Right cardiac atrium (tissue), 5 donors: Measurements from ENCODE around the gene CISTR. TPM values are rescaled to one million over a fixed set of nuclear protein-coding genes. Genes with fewer than 3 reads are reported as not detected.
"Not testable (repeated sequence)": the region's sequence is repeated elsewhere in the genome, so short reads cannot be mapped to it uniquely, and the experiment has no call there.

ENCODE experiments used
- ATAC-seq, 2 donors: fragments of 200-7000 bp; cut with Tn5 transposase; one replicate each; pipeline versions ENCODE4 v1.8.0 to v1.9.1; 2020; ENCODE audit warnings: moderate library complexity in 2 of 2, mild to moderate bottlenecking in 1 of 2
- DNase-seq, 3 donors: peaks; one replicate each; pipeline ENCODE4 v3.0.0-alpha.2; 2020
- H3K27ac ChIP-seq: one replicate; pipeline ENCODE4 v1.5.1; 2013; ENCODE audit warnings: mild to moderate bottlenecking, low read length, control low read depth, moderate library complexity
- H3K27me3 ChIP-seq: one replicate; pipeline ENCODE4 v1.6.1; 2013; ENCODE audit not compliant: control insufficient read depth, insufficient read depth
- H3K4me1 ChIP-seq: one replicate; pipeline ENCODE4 v1.6.1; 2013; ENCODE audit warnings: low read length; ENCODE audit not compliant: control insufficient read depth, insufficient read depth
- H3K4me3 ChIP-seq: one replicate; pipeline ENCODE4 v1.5.1; 2013; ENCODE audit warnings: low read length, control low read depth
- H3K9me3 ChIP-seq: one replicate; pipeline ENCODE4 v1.6.1; 2013; ENCODE audit warnings: low read length; ENCODE audit not compliant: control insufficient read depth
- WGBS: extraction: QIAGEN DNeasy Blood & Tissue Kit; methylation state at CpG from one replicate; pipeline ENCODE4 v1.1.7; 2013; 5-methylcytosine and 5-hydroxymethylcytosine counted together
- intact Hi-C, 4 donors: fragments of 100-400 bp; cut with DNase I; formaldehyde crosslinking; loops; one replicate each; pipeline versions ENCODE4 v1.11.0 to v1.14.0; 2022 to 2023
- polyA plus RNA-seq: library from polyadenylated mRNA; stranded (reverse); fragments of 200-250 nt; gene quantifications from one replicate; pipeline ENCODE4 v1.2.3, GENCODE V29; 2013
- total RNA-seq, 4 donors: library from RNA; stranded (reverse); fragmentation: NEBNext Ultra II Directional; extraction: Animal tissue kit (Norgen Biotek cat#: 25700); gene quantifications; one replicate each; pipeline ENCODE4 v1.2.1, GENCODE V29; 2021
- donor health status: healthy with polysubstance abuse.
- donor health status: DM: no; HTN: yes; CAD: no.
- donor health status: DM: no; HTN: no; CAD: no.
- donor health status: DM: no; HTN: yes; CAD: no; lungs with severe emphysema.
- donor health status: DM: yes; HTN: yes; CAD: no.

CISTR gene
- total and polyA plus RNA-seq, 5 donors, result 2.8 to 5.9 (median 4.0) TPM

DNA sequence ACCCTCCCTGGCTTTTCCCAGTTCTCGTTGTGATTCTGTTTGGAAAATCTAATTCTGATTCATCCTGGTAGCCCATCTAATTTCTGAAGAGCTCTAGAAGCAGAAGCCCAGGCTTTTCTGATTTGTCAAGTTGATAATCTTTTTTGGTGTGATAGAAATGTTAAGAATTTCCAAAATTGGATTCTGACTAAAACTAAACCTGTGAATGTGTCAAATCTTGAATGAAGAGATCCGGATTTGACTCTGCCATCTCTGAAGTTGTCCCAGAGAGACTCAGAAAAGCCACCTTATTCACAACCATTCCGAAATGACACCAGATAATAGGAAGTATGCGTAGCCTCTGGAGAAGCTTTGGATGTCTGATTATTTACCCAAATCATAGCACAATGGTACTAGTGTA lies 12.8 kb upstream of the CISTR start:
- no peak for DNase-seq
- Histone ChIP-seq H3K27me3 (no peaks in the 10 kb centered on the region), H3K4me1 (no peaks in the 10 kb centered on the region), H3K27ac (no peak overlapping the region), H3K9me3 (no peaks in the 10 kb centered on the region), H3K4me3 (no peak overlapping the region)
- 76% methylated on average over 4 of the region's 4 CpGs for WGBS
- intact Hi-C loops, result no loop called here
- ATAC-seq, result no peak

DNA sequence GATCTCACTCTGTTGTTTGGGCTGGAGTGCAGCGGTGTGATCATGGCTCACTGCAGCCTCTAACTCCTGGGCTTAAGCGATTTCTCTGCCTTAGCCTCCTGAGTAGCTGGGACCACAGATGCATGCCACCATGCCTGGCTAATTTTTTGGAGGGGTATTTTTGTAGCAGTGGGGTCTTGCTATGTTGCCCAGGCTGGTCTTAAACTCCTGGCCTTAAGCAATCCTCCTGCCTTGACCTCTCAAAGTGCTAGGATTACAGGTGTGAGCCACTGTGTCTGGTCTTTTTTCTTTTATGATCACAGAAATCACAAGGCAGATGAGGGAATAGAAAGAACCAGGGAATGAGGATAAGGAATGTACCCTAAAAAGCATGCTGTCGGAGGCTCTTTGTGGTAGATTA lies 11.0 kb upstream of the CISTR start:
- ATAC-seq, H3K9me3 ChIP-seq, H3K27me3 ChIP-seq, H3K27ac ChIP-seq, DNase-seq, H3K4me1 ChIP-seq, intact Hi-C loops, H3K4me3 ChIP-seq: not testable (repeated sequence)
- 94% methylated on average over 3 of the region's 3 CpGs for WGBS

DNA sequence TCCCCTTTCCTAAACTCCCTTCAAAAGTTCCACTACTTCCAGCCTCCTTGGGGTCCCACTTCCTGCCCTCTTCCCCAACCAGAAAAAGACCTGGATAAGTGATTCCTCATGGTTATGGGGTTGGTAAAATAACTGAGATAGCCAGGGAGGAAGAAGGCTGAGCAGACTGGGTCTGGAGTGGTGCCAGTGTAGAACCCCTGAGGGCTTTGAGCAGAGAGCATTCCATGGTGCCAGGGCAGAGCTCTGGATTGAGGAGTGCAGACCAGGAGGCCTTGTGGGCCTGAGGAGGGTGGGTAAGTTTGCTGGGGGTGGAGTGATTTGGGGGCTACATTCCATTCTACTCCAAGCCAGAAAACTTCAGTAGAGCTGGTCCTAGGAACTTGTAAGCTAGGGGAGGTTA lies 9.5 kb upstream of the CISTR start:
- ATAC-seq (no peak), DNase-seq (no peak)
- H3K4me3 ChIP-seq, result no peak overlapping the region
- H3K27me3 ChIP-seq, result no peaks in the 10 kb centered on the region
- H3K4me1 ChIP-seq, result peaks cover 3% of the 10 kb centered on the region
- no peaks in the 10 kb centered on the region for H3K9me3 ChIP-seq
- H3K27ac ChIP-seq, result no peak overlapping the region
- intact Hi-C loops, result no loop called here

DNA sequence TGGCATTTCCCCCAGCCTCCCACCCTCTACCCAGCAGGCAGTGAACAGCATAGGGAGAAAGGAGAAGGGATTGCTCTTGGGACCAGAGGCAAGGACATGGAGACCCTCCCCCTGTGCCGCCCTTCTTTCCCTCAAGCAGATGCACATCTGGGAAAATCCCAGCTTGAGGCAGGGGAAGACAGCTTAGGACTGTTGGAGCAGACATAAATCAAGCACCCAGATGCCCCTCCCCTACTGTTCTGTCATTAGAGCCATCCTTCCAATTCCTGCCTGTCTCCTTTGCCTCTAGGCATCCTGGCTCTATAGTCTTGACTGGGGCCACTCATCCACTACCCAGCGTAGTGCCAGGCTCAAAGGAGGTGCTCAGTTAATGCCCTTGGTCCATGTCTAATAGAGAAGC lies 7.5 kb upstream of the CISTR start:
- Histone ChIP-seq H3K27me3 (no peaks in the 10 kb centered on the region), H3K4me1 (peaks cover 3% of the 10 kb centered on the region), H3K9me3 (no peaks in the 10 kb centered on the region), H3K4me3 (no peak overlapping the region), H3K27ac (no peak overlapping the region)
- DNase-seq (no peak), ATAC-seq (no peak)
- 86% methylated on average over 2 of the region's 2 CpGs for WGBS
- intact Hi-C loops, result no loop called here

DNA sequence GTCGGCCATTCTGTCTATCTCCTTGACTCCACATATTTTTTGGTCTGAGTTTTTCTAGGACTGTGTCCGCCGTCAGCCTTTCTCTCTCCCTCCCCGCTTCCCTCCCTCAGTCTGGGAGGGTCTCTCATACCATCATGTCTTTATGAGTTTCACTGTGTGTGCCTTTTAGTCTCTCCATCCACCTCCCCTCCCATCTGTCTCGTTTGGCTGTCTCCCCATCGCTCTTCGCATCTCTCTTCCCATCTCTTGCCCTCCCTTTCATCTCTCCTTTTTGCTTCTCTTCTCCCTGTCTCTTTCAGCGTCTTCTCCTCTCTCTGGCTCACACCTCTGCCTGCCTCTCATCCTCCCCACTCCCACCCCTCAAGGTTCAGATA lies 6.9 kb upstream of the CISTR start:
- ATAC-seq (no peak), DNase-seq (no peak)
- no peaks in the 10 kb centered on the region for H3K9me3 ChIP-seq
- H3K4me3 ChIP-seq, result no peak overlapping the region
- intact Hi-C loops, result no loop called here
- 55% methylated on average over 8 of the region's 8 CpGs for WGBS
- no peak overlapping the region for H3K27ac ChIP-seq
- H3K4me1 ChIP-seq, result peaks cover 3% of the 10 kb centered on the region
- no peaks in the 10 kb centered on the region for H3K27me3 ChIP-seq

DNA sequence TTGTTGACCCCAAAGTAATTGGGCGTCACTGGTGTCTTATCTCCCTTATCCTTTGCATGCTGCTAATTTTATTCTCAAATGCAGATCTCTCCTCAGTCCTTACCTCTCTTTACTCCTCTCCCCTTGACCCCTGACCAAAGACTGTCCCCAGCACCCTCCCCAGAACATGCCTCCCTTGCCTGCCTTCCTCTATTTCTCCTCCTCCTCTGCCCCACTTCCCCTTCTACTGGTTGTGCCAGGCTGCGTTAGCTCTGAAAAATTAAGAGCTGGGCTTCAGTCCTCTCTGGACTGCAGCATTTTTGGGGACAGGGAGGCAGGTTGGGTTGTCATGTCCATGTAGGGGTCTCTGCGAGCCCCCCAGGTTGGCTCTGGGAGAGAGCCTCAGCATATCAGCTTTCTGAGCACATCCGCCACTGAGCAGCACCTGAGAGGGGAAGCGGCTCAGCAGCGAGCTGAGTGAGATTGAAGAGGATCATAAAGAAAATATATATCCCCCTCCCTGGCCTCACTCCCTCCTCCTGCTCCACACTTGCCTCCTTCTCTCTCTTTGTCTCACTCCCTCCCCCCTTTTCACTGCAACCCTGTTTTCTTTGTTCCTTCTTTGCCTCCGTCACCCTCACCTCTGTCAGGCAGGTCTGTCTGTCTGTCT lies 6.4 kb upstream of the CISTR start:
- no peak for ATAC-seq
- intact Hi-C loops, result no loop called here
- H3K9me3 ChIP-seq, result no peaks in the 10 kb centered on the region
- DNase-seq, result no peak
- no peak overlapping the region for H3K4me3 ChIP-seq
- no peaks in the 10 kb centered on the region for H3K27me3 ChIP-seq
- H3K27ac ChIP-seq, result no peak overlapping the region
- WGBS, result 52% methylated on average over 7 of the region's 7 CpGs
- peaks cover 3% of the 10 kb centered on the region for H3K4me1 ChIP-seq

DNA sequence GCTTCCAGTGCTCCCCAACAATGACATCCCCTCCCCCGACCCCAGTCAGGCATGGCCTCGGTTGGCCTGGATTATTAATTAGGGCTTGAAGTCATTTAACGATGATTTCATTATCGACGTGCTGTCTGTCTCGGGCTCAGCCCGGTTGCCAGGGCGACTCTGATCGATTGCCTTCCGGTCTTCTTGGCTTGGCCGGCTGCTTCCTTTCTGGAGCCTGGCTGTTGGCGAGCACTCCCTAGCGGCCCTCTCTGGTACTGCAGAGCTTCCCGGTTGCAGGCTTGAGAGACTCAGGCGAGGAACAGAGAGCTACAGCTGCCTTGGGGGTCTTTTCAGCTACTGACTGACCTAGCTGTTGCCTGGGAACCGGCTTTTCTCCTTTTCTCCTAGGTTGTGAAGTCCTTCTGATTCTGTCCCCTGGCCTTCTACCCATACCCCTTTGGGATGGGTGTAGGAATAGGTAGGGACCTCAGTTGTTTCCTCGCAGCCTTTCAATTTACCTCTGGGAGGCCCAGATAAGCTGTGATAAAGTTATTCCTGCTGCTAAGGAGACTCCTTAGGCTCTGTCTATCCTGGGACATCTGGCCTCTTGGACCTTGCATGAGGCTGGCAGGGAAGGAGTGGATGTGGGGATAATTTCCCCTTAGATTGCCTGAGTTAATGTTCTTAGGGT lies 5.5 kb upstream of the CISTR start:
- Histone ChIP-seq H3K4me3 (no peak overlapping the region), H3K4me1 (peaks cover 3% of the 10 kb centered on the region), H3K27ac (no peak overlapping the region), H3K9me3 (no peaks in the 10 kb centered on the region), H3K27me3 (no peaks in the 10 kb centered on the region)
- WGBS, result 7% methylated on average over 17 of the region's 17 CpGs
- DNase-seq (peak; percentile 79 to 93 (median 92)), ATAC-seq (peak; percentile 42 to 65)
- intact Hi-C loops, result no loop called here

DNA sequence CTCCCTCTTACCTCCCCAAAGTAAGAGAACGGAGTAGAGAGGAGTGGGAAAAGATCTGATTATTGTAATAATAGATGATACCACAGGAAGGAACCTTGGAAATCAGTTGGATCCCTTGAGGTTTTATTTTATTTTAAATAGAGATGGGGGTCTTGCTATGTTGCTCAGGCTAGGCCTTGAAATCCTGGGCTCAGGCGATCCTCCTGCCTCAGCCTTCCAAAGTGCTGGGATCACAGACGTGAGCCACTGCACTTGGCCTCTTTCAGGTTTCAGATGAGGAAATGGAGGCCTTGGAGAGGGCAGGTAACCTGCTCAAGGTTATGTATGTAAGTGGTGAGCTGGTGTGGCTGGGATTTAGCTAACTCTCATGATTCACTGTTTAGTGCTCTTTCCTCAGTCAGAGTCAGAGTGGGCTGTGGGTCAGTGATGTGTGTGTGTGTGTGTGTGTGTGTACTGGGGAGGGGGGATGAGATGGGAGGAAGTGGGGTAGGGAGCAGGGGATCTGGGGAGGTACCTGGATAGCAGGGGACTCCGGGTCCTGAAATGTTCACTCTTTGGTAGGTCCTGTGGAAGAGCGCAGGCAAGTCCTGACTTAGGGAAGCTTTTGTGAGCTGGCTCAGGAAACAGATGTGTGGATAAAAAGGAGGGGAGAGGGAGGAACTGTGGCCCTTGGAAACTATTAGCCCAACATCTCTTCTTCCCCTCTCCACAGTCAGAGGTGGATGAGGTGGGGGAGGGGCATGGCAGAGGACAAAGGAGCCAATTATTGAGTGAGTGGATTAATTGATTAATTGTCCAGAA lies 4.7 kb upstream of the CISTR start:
- no peak for ATAC-seq
- intact Hi-C loops, result no loop called here
- Histone ChIP-seq H3K4me3 (no peak overlapping the region), H3K27me3 (no peaks in the 10 kb centered on the region), H3K27ac (no peak overlapping the region), H3K4me1 (peaks cover 3% of the 10 kb centered on the region), H3K9me3 (no peaks in the 10 kb centered on the region)
- no peak for DNase-seq
- WGBS, result 79% methylated on average over 5 of the region's 5 CpGs

DNA sequence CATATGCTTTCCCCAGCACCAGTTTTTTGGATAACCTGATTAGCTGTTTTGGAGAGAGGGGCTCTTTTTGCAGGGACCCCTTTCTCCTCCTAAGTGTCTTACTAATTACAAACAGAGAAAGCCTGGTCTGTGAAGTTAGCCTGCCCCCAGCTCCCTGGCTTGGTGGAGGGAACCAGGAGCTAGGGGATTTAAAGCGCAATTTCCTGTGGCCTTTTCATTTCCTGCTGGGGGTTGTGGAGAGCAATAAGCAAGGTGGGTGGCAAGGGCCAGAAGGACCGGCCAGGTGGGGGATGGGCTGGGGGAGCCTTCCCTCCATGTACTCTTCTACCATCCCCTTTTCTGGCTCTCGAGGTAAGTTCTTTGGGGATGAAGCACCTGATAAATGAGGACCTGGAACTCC lies 4.1 kb upstream of the CISTR start:
- Histone ChIP-seq H3K4me1 (peaks cover 3% of the 10 kb centered on the region), H3K27ac (no peak overlapping the region), H3K9me3 (no peaks in the 10 kb centered on the region), H3K27me3 (no peaks in the 10 kb centered on the region), H3K4me3 (no peak overlapping the region)
- 48% methylated on average over 3 of the region's 3 CpGs for WGBS
- intact Hi-C loops, result no loop called here
- ATAC-seq, result no peak
- no peak for DNase-seq

DNA sequence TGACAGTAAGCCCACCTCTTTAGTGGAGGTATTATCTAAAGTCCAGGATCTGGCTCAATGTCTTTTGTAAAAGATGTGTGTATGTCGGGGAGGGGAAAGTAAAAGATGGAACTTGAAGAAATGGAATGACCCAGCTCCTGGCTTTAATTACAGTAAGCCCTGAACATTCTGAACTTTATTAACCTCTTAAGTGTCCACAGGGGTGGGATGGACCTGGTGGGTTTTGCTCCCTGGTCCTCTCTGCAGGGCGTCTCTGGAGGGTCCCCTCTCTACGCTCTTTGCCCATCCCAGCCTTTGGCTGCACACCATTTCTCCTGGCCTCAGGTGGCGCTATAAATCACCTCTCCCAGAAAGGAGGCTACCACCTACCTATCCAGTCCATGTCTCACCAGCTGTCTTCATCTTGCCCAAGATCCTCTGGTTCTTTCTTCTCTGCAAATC lies 3.7 kb upstream of the CISTR start:
- 78% methylated on average over 4 of the region's 4 CpGs for WGBS
- Histone ChIP-seq H3K9me3 (no peaks in the 10 kb centered on the region), H3K27me3 (no peaks in the 10 kb centered on the region), H3K27ac (no peak overlapping the region), H3K4me1 (peaks cover 3% of the 10 kb centered on the region), H3K4me3 (no peak overlapping the region)
- DNase-seq (no peak), ATAC-seq (no peak)
- intact Hi-C loops, result no loop called here

DNA sequence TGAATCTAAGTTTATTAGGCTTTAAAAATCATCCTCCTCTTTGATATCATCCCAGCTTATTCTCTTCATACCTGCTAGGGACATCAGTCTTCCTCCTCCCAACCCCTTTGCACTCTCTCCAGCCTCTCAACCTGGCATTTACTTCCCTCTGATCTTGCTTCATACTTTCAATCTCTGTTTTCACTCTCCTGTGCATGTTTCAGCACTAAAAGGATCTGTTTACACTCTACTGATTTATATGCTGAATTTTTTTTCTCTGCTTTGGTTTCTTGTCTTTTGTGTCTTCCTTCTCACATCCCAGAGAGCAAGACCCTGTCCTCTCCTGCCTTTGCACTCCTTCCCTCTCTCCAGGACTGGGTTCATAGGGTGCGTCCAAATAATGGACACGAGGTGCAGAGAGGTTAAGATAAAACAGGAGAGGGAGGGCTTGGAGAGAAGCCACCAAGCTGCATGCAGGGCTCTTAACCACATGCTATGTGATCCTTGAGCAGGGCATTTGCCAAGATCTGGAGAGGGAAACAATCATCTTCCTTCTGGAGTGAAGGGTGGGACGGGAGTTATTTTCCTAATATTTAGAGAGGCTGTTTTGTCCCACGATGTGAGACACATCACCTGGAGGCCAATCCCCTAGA lies 3.0 kb upstream of the CISTR start:
- ATAC-seq (no peak), DNase-seq (no peak)
- Histone ChIP-seq H3K27ac (no peak overlapping the region), H3K27me3 (no peaks in the 10 kb centered on the region), H3K4me1 (peaks cover 3% of the 10 kb centered on the region), H3K9me3 (no peaks in the 10 kb centered on the region), H3K4me3 (no peak overlapping the region)
- intact Hi-C loops, result no loop called here
- 11% methylated on average over 4 of the region's 4 CpGs for WGBS
